GM18873 (cell line): ENCODE data around the gene CD55.

ENCODE experiments used
- ATAC-seq: cut with Tn5 transposase; IDR thresholded peaks from one replicate; pipeline ENCODE4 v1.9.1; 2021; ENCODE audit warnings: mild to moderate bottlenecking, moderate library complexity, moderate number of reproducible peaks; ENCODE audit not compliant: unreplicated experiment, low FRiP score

Gene CD55

GRCh38 chr1:207328004-207328403 is 6.5 kb downstream of the CD55 start:
- no peak for ATAC-seq

- ATAC-seq = no peak
Observed at GRCh38 chr1:207328908-207329440, 7.5 kb downstream of the CD55 start.

- ATAC-seq = no peak
Observed at GRCh38 chr1:207329469-207329868, 8.0 kb downstream of the CD55 start.

GRCh38 chr1:207330011-207330710 is 8.7 kb downstream of the CD55 start:
- no peak for ATAC-seq

- ATAC-seq = no peak
Observed at GRCh38 chr1:207331354-207332313, 10.2 kb downstream of the CD55 start.

GRCh38 chr1:207333009-207333600 is 11.6 kb downstream of the CD55 start:
- ATAC-seq = no peak

- ATAC-seq = no peak
Observed at GRCh38 chr1:207333620-207334019, 12.1 kb downstream of the CD55 start.

- no peak for ATAC-seq
Observed at GRCh38 chr1:207334337-207334736, 12.9 kb downstream of the CD55 start.

- no peak for ATAC-seq
Observed at GRCh38 chr1:207335138-207335537, 13.7 kb downstream of the CD55 start.

GRCh38 chr1:207335695-207336363 is 14.4 kb downstream of the CD55 start:
- peak; percentile 49 for ATAC-seq

- ATAC-seq = peak; percentile 77
Observed at GRCh38 chr1:207336559-207337467, 15.3 kb downstream of the CD55 start.

- no peak for ATAC-seq
Observed at GRCh38 chr1:207342332-207342731, 20.9 kb downstream of the CD55 start.

GRCh38 chr1:207343675-207344074 is 22.2 kb downstream of the CD55 start:
- ATAC-seq = no peak

GRCh38 chr1:207344221-207344620 is 22.7 kb downstream of the CD55 start:
- ATAC-seq = no peak

GRCh38 chr1:207345644-207346477 is 24.4 kb downstream of the CD55 start:
- no peak for ATAC-seq

GRCh38 chr1:207346513-207346912 is 25.0 kb downstream of the CD55 start:
- no peak for ATAC-seq

- no peak for ATAC-seq
Observed at GRCh38 chr1:207349979-207350378, 28.5 kb downstream of the CD55 start.

- ATAC-seq = no peak
Observed at GRCh38 chr1:207352554-207352953, 31.1 kb downstream of the CD55 start.
